GM20000 (cell line): ENCODE results near the gene ANO1.

Experiments used
- DNase-seq: peaks from one replicate; pipeline ENCODE4 v3.0.0; 2012; ENCODE audit warnings: low spot score
- CTCF ChIP-seq: IDR thresholded peaks from 2 replicates; pipeline ENCODE4 v1.5.1; 2012; ENCODE audit warnings: mild to moderate bottlenecking, control low read depth; ENCODE audit errors: extremely low read depth, missing control alignments

Gene ANO1

GRCh38 chr11:70127653-70128434 lies 49.7 kb downstream of the ANO1 start:
- no peak for DNase-seq
- no peak for TF ChIP-seq CTCF

- no peak for DNase-seq
- TF ChIP-seq CTCF: no peak
Observed at GRCh38 chr11:70128435-70128906, 50.4 kb downstream of the ANO1 start.

GRCh38 chr11:70129051-70129592 lies 51.0 kb downstream of the ANO1 start:
- no peak for DNase-seq
- no peak for TF ChIP-seq CTCF

- no peak for TF ChIP-seq CTCF
- DNase-seq: no peak
Observed at GRCh38 chr11:70130636-70131035, 52.5 kb downstream of the ANO1 start.

GRCh38 chr11:70131606-70132190 lies 53.6 kb downstream of the ANO1 start:
- no peak for DNase-seq
- no peak for TF ChIP-seq CTCF

- no peak for TF ChIP-seq CTCF
- DNase-seq: no peak
Observed at GRCh38 chr11:70132641-70133040, 54.5 kb downstream of the ANO1 start.

- no peak for DNase-seq
- no peak for TF ChIP-seq CTCF
Observed at GRCh38 chr11:70133771-70134335, 55.7 kb downstream of the ANO1 start.
